Endometrial microvascular endothelial cells (primary cell): ENCODE data around the gene NR1H2. TPM values are rescaled to one million over a fixed set of nuclear protein-coding genes. Genes with fewer than 3 reads are reported as not detected.
"Not testable (repeated sequence)": the region's sequence is repeated elsewhere in the genome, so short reads cannot be mapped to it uniquely, and the experiment has no call there.

Experiments
- in situ Hi-C: cut with HindIII; loops from 2 replicates; pipeline ENCODE4 v1.10.0; 2017; ENCODE audit warnings: low sequenced_read_pairs, low pct_unique_long_range_greater_than_20kb; ENCODE audit errors: inconsistent ontology term
- total RNA-seq: library from RNA; depleted of rRNA; stranded (reverse); fragments of >200 nt; gene quantifications from one replicate; pipeline ENCODE4 v1.2.3, GENCODE V29; 2015; ENCODE audit errors: inconsistent ontology term

The NR1H2 gene
- total RNA-seq, 1 donor from 2014 or later, result 76.6 TPM

DNA sequence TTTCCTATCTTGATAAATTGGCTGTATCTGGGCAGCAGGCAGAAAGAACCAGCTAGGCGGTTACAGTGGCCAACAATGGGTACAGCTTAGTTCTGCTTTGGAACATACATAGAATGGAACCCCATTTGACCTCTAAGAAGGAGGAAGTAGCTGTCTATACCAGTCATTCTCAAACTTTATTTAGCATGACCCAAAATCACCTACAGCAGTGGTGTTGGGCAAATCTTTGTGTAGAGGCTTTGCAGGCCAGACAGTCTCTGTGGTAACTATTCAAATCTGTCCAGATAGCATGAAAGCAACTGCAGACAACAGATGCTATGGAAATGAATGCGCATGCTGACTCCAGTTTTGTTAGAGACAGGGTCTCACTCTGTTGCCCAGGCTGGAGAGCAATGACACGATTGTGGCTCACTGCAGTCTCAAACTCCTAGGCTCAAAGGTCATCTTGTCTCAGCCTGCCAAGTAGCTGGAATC lies 35.1 kb upstream of the NR1H2 start:
- in situ Hi-C loops, result no loop called here

DNA sequence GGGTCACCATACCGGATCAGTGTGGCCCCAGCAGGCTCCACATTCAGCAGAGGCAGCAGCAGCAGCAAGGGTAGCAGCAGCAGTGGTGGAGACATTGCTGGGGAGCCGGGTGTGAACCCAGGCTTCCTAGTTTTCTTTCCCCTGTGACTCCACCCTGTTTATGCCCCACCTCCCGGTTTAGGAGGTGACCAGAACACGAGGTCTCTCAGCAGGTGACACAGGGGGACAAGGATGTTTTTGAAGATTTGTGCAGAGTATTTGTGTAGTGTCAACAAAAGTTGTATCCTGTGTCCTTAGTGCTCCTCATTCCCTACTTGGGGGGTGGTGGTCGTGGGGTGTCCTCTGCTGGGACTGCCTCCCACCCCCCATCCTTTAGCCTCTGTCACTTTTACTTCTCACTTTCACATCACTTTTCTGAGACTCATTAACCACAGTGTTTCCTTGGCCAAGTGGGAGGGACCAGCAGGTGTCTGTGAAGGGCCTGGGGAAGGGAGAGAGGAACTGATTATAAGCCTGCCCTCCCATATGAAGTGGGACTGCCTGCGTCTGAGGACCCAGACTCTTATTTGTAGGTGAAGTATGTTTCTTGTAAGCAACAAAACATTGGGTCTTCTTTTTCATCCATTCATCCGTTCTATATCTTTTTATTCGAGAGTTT lies 31.5 kb upstream of the NR1H2 start:
- in situ Hi-C loops, result no loop called here

DNA sequence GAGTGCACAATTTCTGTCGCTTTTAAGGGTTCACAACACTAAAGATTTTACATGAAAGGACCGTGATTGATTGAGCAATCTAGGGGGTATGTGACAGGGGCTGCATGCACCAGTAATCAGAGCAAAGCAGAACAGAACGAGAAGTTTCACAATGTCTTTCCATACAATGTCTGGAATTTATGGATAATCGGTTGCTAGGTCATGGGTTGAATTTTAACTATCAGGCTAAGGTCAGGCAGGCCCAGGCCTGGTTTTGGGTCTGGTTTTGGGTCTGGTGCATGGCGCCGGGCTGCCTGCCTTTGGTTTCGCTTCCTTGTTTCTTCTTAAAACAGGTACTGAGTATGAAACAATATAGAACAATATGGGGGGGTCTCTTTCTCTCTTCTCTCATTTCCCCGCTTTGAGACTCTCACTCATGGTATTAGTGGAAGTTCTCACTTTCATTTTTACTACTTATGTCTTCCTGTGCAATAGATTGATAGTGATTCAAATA lies 29.1 kb upstream of the NR1H2 start:
- in situ Hi-C loops, result not testable (repeated sequence)

DNA sequence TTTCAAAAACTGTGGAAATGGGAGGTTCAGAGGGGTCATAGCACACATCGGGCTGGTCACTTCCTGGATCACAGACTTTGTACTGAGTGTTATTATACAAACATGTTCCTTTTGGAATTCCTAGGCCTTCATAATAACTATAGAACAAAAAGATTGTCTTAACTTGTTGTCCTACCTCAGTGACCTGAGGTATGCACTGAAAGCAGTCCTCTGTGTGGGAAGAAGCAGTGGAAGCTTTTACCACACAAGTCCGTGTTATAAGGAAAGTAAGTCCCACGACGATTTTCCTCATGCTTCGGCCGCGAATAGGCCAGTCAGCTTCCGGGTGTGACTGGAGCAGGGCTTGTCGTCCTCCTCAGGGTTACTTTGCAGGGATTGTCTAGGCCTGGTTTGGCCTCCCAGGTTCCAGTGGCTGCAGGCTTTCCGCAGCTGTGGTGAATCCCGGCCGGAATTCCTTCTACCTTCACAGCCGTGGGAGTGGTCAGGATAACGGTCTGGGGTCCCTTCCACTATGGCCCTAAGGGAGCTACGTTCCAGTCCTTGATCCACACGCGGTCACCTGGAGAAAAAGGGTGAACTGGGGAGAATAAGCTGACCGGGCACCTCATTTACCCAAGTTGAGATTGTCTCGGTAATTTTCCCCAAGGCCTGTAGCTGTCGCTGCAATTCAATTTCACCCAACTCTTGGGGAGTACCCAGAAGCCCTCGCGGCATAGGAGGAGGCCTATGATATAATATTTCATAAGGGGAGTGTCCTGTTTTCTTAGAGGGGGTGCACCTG lies 26.8 kb upstream of the NR1H2 start:
- in situ Hi-C loops, result no loop called here

DNA sequence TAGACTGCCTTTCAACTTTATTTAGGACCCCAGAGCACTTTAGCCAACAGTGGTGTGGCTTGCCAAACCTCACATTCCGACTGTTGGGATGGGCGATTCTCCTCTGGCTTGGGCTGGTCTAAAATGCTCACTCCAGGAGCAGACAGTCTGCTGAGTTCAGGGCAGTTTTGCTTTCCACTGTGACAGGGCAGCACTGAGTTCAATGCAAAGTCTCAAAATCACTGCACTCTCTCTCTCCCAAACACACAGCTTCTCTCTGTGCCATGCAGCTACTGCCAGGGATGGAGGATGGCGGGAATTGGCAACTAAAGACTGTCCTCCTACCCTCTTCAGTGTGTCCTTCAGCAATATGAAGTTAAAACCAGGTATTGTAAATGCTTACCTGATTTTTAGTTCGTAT lies 24.0 kb upstream of the NR1H2 start:
- in situ Hi-C loops, result no loop called here

DNA sequence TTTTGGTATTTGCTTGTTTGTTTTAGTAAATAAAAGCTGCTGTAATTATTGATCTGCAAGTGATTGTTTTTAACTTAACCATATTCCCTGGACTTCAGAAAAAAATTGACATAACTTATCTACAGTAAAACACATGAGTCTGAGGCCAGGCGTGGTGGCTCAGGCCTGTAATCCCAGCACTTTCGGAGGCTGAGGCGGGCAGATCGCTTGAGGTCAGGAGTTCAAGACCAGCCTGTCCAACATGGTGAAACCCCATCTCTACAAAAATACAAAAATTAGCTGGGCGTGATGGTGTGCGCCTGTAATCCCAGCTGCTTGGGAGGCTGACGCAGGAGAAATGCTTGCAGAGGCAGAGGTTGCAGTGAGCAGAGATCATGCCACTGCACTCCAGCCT lies 22.8 kb upstream of the NR1H2 start:
- in situ Hi-C loops, result not testable (repeated sequence)

DNA sequence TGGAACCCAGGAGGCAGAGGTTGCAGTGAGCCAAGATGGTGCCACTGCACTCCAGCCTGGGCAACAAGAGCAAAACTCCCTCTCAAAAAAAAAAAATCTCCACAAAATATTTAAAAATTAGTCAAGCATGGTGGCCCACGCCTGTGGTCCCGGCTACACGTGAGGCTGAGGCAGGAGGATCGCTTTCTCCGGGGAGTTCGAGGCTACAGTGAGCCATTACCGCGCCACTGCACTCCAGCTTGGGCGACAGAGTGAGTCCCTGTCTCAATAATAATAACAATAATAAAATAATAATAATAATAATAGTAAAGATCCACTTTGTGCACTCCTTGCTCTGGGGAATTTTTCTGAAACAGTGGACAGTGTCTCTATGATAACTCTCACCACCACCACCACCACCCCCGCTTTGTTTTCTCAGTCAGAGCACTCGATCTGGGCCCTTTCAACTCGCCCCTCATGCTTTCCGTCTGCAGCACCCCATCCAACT lies 19.5 kb upstream of the NR1H2 start:
- in situ Hi-C loops, result no loop called here

DNA sequence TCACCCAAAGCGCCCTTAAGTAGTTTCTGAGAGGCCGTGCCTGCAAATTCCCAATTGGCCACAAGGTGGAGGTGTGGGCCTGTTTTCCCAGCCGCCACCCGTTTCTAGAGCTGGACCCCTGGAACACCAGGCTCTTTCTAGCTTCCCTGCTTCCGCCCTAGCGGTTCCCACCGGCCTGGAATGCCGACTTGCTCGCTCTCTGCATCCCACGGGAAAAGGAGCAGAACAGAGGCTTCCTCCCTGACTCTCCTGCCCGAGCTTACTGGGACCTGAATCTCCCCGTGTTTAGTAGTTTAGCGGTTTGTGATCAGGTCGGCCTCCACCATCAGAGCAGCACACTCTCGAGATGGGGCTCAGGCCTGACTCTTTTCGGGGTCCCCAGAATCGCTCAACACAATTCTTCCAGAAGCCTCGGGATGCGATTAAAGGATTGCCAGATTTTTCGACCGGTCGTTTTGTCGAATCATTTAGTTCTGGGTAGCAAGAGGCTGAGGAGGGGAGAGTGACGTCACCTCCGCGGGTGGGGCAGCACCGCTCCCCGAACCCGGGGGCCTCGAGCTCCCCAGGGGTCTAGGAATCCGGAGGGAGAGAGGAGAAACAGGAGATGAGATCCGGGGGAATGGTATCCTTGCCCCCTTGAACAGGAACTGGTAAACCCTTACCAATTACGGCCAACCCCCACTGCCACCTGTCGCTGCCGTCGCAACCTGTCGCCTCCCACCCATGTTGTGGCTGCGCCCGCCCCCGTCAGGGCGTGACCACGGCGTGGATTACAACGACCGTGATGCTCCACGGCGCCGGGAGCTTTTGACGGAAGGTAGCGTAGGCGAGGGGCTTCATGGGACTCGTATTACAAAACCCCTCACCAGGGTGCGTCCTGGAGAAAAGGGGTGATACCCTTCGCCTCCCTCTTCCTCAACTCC lies 18.8 kb upstream of the NR1H2 start:
- in situ Hi-C loops, result no loop called here

DNA sequence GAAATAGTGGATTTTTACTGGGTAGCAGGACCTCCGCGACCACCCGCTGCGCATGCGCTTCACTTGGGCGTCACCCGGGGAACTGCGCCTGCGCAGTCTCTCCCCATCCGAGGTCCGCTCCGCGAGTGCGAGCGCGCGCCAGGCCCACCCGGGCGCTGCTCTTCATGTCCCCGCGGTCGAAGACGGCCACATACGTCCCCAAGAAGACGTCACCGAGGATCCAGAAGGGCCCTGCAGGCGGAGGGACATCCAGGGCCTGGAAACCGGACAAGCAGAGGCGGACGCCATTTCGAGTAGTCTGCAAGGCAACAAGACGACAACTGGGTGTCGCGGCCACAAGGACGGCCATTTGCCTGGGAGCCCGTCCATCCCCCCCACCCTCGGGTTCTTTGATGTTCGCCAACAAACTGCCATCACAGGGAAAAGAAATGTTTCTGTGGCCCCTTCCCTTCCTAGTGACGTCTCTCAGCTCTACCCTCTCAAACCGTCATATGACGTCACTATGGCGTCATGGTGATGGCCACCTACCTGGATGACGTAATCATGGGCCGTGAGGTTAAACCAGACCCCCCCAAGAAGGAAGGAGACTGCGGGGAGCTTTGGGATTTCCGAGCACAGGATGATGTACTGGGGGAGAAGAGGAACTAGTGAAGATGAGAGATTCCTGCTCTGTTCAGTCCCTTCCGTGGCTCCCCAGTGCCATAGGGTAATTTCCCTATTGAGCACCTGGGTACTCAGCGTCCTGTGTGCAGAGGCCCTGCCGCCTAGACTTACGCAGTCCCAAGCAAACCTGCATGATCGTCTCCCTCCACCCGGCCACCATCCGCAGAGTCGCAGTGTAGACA lies 17.6 kb upstream of the NR1H2 start:
- in situ Hi-C loops, result no loop called here

DNA sequence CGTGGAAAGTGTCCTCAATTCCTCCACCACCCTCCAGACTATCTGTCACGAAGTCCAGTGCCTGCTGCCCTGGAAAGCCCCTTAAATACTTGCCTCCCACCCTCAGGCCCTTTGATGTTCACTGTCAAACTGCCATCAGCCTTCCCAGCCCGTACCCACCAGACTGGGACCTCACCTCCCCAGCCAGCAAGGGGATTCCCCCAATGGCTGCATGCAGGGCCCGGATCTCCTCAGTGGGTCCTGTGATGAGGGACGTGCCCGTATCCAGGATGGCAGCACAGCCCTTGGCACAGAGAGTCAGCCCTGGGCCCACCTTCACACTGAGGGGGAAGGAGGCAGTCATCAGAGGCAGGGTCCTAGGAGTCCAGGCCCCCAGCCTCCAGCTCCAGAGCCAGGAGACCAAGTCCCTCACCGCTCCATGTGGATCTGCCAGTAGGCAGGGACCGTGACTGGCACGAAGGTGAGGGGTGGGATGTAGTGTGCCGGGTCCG lies 16.9 kb upstream of the NR1H2 start:
- in situ Hi-C loops, result no loop called here

DNA sequence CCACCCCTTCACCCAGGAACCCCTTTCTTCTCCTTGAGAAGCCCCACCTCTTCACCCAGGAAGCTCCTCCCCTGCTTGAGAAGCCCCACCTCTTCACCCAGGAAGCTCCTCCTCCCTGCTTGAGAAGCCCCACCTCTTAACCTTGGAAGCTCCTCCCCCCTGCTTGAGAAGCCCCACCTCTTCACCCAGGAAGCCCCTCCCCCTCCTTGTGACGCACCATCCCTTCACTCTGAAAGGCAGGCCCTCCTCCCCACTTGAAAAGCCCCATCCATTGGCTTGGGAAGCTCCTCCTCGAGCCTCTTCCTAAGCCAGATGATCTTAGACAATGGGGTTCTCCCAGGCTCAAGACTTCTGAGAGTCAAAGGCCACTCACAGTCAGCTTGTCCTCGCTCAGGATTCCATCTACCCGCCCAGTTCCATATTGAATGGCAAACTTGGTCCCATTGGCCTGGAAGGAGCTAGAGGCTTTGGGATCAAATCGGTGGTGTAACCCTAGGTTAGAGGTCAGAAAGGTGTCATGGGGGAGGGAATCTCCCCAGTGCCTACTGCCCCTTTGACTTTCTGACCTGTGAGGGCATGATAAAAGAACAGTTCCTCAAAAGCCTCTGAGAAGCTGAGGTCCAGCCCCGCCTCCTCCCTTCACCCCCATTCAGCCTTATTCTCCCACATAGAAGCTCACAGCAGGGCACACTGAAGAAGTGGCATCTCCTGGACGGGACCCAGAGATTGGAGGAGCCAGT lies 14.8 kb upstream of the NR1H2 start:
- in situ Hi-C loops, result no loop called here

DNA sequence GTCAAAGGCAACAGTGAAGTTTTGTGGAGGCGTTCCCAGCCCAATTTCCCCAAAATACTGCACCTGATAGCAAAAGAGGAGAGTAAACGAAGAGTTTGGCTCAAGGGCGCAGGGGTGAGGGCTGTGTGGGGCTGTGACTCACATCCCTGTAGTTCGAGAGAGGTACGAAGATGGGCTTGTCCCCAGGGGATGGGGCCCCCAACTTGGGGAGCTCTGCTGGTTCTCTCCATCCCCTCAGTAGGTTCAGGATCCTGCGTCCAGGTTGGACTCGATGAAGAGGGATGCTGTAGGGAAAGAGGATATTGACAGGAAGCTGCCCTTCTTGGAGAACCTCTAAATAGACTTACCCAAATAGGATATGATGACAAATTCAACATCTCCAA lies 14.2 kb upstream of the NR1H2 start:
- in situ Hi-C loops, result no loop called here

DNA sequence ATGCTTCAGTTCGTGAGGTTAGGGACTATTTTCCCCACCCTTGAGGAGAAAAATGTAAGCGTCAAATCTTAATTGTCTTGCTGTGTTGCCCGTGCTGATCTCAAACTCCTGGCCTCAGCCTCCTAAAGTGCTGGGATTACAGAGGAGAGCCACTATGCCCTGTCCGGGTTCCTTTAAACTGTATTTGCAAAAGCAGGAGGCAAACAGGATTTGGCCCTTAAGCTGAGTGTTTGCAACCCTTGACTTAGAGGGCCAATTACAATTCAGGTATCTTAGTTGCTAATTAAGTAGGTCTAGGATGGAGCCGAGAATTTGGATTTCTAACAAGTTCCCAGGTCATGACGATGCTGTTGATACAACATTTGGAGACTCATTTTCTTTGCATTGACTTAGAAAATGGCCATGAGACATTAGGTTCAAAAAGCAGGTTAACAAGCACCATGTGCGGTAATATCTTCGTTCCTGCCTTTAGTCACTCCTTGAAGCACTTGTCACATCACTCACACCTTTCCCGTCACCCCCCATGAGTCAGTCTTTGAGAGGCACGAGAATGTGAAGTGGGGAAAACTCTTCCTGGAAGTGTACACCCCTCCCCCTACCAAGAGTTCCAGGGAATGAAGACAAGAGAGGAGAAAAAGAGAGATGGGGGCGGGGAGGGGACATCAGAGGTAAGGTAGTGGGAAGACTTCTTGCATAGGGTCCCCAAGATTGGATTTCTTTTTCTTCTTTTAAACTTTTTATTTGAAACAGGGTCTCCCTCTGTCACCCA lies 13.4 kb upstream of the NR1H2 start:
- in situ Hi-C loops, result no loop called here

DNA sequence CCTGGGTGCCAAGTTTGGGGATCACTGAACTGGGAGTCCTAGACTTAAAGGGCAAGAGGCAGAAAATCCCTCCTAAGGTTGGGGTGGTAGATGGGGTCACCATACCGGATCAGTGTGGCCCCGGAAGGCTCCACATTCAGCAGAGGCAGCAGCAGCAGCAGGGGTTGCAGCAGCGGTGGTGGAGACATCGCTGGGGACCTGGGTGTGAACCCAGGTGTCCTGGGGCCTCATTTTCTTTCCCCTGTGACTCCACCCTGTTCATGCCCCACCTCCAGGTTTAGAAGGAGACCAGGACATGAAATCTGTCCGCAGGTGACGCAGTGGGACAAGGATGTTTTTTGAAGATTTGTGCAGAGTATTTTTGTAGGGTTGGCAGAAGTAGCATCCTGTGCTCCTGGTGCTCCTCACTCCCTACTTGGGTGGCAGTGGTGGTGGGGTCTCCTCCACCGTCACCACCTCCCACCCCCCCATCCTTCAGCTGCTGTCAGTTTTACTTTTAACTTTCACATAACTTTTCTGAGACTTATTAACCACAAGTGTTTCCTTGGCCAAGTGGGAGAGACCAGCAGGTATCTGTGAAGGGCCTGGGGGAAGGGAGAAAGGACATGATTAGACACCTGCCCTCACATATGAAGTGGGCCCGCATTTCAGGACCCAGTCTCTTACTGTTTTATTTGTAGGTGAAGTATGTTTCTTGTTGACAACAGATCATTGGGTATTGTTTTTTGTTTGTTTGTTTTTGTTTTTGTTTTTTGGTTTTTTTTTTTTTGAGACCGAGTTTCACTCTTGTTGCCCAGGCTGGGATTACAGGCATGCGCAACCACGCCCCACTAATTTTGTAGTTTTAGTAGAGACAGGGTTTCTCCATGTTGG lies 10.6 kb upstream of the NR1H2 start, which contains the start of gene NAPSA:
Gene NAPSA, minus strand, starts transcription at position 206 of the 873 bp plus-strand sequence. Its CDS starts 18 bp downstream, at position 188.
- in situ Hi-C loops, result no loop called here

DNA sequence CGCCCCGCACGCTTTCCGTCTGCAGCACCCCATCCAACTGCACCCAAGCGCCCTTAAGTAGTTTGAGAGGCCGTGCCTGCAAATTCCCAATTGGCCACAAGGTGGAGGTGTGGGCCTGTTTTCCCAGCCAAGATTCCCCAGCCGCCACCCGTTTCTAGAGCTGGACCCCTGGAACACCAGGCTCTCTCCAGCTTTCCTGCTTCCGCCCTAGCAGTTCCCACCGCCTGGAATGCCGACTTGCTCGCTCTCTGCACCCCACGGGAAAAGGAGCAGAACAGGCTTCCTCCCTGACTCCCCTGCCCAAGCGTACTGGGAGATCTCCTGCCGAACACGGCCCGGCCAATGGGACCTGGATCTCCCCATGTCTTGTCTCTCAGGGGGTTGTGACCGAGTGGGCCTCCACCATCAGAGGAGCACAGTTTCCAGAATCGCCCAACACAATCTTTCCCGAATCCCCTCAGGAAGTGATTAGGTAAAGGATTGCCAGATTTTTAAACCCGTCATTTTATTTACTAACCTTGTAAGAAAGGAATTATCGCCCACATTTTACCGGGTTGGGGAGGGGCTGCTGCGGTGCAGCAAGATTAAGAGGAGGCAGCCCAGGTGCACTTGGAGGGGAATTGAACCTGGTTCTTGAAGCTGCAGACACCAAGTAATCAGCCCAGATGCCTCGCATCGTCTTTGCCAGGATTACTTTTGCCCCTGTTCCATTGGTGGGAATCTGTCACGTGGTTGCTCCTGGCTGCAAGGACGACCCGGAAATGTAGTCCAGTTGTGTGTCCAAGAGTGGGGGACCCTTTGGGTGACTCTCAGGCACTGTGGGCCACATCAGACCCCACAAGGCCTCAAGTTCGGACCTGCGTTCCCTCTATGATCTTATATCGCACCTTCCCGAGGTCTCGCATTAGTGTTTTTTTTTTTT lies 7.3 kb upstream of the NR1H2 start:
- in situ Hi-C loops, result no loop called here
